Measurements from ENCODE around the gene OR9Q1. TPM values are rescaled to one million over a fixed set of nuclear protein-coding genes. Genes with fewer than 3 reads are reported as not detected.
A peak's percentile ranks its signal among the peaks of the same experiment; 100 is the strongest.

OR9Q1 gene
- total RNA-seq, 4 donors from 2014 or later = not detected

DNA sequence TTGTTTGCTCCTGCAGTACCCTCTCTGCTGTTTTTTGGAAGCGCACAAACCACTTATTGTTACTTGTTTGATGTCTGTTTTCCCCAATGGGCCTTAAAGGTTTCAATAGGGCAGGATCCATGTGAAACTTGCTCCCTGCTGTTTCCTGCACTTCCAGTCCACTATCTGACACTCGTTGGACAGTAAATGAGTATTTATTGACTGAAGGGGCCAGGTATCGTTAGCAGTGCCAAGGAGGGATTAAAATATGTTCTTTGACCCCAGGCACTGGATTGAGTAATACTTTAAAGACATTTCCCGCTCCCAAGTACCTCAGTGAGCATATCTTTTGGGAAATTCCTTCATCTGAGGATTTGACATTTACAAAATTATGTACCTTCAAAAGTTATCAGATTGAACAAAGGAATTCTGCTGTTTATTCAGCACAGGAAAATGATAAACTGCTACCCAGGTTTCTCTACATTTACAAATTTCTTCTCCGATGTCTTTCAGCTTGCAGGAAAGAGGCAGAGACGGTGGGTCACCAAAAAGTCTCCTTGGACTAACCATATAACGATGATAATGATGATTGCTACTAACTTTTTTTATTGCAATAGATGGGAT is 141.9 kb downstream of the OR9Q1 start:
- in situ Hi-C loops (cut with MboI; ENCODE audit: low pct_ligation_motif_present in 1 of 4, low pct_unique_long_range_greater_than_20kb in 1 of 4, low sequenced_read_pairs in 3 of 4) (loop anchor here in 1 of 4 donors (25.0 kb wide), 1 partner anchor 97 kb away; the partner anchor contains the start of gene OR10W1), intact Hi-C loops (cut with DNase I; ENCODE audit: low total_unique reads) (no loop called here)
- WGBS, 2 donors (ENCODE audit: low coverage in 1 of 2) = 38 to 39% methylated on average over 7 of the region's 7 CpGs
- Histone ChIP-seq H3K9me3 (no peaks in the 10 kb centered on the region), H3K4me1 (peaks cover 0 to 27% (median 6%) of the 10 kb centered on the region in 4 donors), H3K36me3 (no peaks in the 10 kb centered on the region), H3K27me3 (no peaks in the 10 kb centered on the region), H3K4me3 (no peak overlapping the region), H3K27ac (peak overlapping the region in 2 of 4 donors; percentile 25 to 43)
- peak in 1 of 3 donors; percentile 47 for TF ChIP-seq POLR2AphosphoS5 (IDR thresholded peaks at IDR 0.05)
- TF ChIP-seq, protein P1, sequence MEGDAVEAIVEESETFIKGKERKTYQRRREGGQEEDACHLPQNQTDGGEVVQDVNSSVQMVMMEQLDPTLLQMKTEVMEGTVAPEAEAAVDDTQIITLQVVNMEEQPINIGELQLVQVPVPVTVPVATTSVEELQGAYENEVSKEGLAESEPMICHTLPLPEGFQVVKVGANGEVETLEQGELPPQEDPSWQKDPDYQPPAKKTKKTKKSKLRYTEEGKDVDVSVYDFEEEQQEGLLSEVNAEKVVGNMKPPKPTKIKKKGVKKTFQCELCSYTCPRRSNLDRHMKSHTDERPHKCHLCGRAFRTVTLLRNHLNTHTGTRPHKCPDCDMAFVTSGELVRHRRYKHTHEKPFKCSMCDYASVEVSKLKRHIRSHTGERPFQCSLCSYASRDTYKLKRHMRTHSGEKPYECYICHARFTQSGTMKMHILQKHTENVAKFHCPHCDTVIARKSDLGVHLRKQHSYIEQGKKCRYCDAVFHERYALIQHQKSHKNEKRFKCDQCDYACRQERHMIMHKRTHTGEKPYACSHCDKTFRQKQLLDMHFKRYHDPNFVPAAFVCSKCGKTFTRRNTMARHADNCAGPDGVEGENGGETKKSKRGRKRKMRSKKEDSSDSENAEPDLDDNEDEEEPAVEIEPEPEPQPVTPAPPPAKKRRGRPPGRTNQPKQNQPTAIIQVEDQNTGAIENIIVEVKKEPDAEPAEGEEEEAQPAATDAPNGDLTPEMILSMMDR (IDR thresholded peaks at IDR 0.05) = no peak
- DNase-seq = peak; percentile 23

DNA sequence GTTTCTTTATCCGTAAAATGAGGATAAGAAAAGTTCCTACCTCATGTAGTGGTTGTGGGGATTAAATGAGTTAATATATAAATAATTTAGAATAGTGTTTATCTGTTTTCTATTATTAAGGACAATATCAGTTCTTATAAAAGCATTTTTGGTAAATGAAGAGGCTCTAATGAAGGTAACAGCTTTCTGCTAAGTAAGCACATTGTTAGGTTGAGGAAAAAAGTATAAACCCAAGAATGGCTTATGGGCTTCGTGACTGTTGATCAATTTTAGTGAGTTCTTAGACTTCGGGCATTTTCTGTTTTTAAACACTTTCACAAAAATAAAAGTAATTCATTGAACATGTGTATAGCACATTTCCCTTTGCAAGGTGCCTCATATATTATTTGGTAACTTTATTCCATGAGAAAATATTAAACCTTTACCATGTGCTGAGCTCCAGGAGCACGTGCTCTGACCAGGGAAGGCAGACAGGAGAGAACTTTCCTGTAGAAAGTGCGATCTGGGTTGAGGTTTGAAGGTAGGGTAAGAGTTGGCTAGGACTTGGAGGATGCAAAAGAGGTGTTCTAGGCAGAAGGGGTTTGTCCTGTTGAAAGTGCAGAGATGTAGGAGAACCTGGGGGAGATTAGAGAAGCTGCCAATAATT is 153.9 kb downstream of the OR9Q1 start:
- DNase-seq = no peak
- no peaks in the 10 kb centered on the region for H3K27me3 ChIP-seq
- H3K27ac ChIP-seq = no peak overlapping the region
- intact Hi-C loops (cut with DNase I; ENCODE audit: low total_unique reads) (no loop called here), in situ Hi-C loops (cut with MboI; ENCODE audit: low pct_ligation_motif_present in 1 of 4, low pct_unique_long_range_greater_than_20kb in 1 of 4, low sequenced_read_pairs in 3 of 4) (no loop called here)
- H3K4me3 ChIP-seq = no peak overlapping the region
- H3K4me1 ChIP-seq = no peaks in the 10 kb centered on the region
- WGBS, 2 donors (ENCODE audit: low coverage in 1 of 2) = 74 to 82% methylated on average over 4 to 5 of the region's 5 CpGs
- TF ChIP-seq POLR2AphosphoS5 (IDR thresholded peaks at IDR 0.05) = no peak
- TF ChIP-seq POLR2A (IDR thresholded peaks at IDR 0.05) = no peak
- TF ChIP-seq, protein P1 (IDR thresholded peaks at IDR 0.05) = no peak
- no peak for TF ChIP-seq EP300 (IDR thresholded peaks at IDR 0.05; ENCODE audit: low read depth)
- H3K36me3 ChIP-seq = no peaks in the 10 kb centered on the region
- no peaks in the 10 kb centered on the region for H3K9me3 ChIP-seq

DNA sequence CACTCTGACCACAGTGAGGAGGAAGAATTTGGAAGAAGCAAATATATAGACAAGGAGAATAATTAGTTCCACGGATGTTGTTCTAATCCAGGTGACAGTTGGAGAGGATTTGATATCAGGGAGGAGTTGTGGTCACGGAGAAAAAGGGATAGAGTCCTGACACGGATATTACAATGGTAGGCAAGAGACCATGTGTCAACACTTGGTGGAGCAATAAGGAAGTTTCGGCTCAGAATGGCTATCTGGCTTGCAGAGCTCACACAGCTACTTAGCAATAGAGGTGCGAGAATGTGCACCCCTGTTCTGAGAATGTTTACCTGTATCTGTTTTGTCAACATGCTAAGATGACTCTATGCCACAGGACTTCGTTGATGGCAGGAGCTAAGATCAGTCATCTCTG is 154.8 kb downstream of the OR9Q1 start:
- H3K27ac ChIP-seq = no peak overlapping the region
- DNase-seq = no peak
- H3K27me3 ChIP-seq = no peaks in the 10 kb centered on the region
- TF ChIP-seq EP300 (IDR thresholded peaks at IDR 0.05; ENCODE audit: low read depth) (no peak), POLR2AphosphoS5 (IDR thresholded peaks at IDR 0.05) (no peak), POLR2A (IDR thresholded peaks at IDR 0.05) (no peak)
- TF ChIP-seq, protein P1 (IDR thresholded peaks at IDR 0.05) = no peak
- in situ Hi-C loops (cut with MboI; ENCODE audit: low pct_ligation_motif_present in 1 of 4, low pct_unique_long_range_greater_than_20kb in 1 of 4, low sequenced_read_pairs in 3 of 4) = no loop called here
- H3K4me3 ChIP-seq = no peak overlapping the region
- no peaks in the 10 kb centered on the region for H3K36me3 ChIP-seq
- H3K9me3 ChIP-seq = no peaks in the 10 kb centered on the region
- no peaks in the 10 kb centered on the region for H3K4me1 ChIP-seq
- WGBS, 2 donors (ENCODE audit: low coverage in 1 of 2) = 46 to 57% methylated on average over 6 of the region's 6 CpGs
- intact Hi-C loops (cut with DNase I; ENCODE audit: low total_unique reads) = no loop called here

DNA sequence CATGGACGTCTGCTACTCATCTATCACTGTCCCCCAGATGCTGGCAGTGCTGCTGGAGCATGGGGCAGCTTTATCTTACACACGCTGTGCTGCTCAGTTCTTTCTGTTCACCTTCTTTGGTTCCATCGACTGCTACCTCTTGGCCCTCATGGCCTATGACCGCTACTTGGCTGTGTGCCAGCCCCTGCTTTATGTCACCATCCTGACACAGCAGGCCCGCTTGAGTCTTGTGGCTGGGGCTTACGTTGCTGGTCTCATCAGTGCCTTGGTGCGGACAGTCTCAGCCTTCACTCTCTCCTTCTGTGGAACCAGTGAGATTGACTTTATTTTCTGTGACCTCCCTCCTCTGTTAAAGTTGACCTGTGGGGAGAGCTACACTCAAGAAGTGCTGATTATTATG is 156.0 kb downstream of the OR9Q1 start:
- in situ Hi-C loops (cut with MboI; ENCODE audit: low pct_ligation_motif_present in 1 of 4, low pct_unique_long_range_greater_than_20kb in 1 of 4, low sequenced_read_pairs in 3 of 4) = no loop called here
- Histone ChIP-seq H3K27me3 (no peaks in the 10 kb centered on the region), H3K27ac (no peak overlapping the region), H3K4me1 (no peaks in the 10 kb centered on the region), H3K4me3 (no peak overlapping the region), H3K9me3 (no peaks in the 10 kb centered on the region), H3K36me3 (no peaks in the 10 kb centered on the region)
- TF ChIP-seq, protein P1 (IDR thresholded peaks at IDR 0.05) = no peak
- TF ChIP-seq POLR2AphosphoS5 (IDR thresholded peaks at IDR 0.05) = no peak
- 82 to 85% methylated on average over 7 of the region's 7 CpGs for WGBS, 2 donors (ENCODE audit: low coverage in 1 of 2)
- intact Hi-C loops (cut with DNase I; ENCODE audit: low total_unique reads) = no loop called here
- DNase-seq = no peak

Data from transverse colon (tissue), 4 donors.